GM23338 (cell line): ENCODE data around the gene DGCR6L.

Experiments used
- CREB1 ChIP-seq: fragments of 250-450 bp; sonication (Bioruptor Pico); IDR thresholded peaks from 2 replicates; pipeline ENCODE4 v1.5.0; 2020; ENCODE audit warnings: low read depth, mild to moderate bottlenecking, moderate library complexity
- ETS1 ChIP-seq: IDR thresholded peaks from 2 replicates; pipeline ENCODE4 v1.6.1; 2016; ENCODE audit warnings: antibody characterized with exemption
- EZH2 ChIP-seq: fragments of 200-600 bp; sonication (generic); IDR thresholded peaks from one replicate; pipeline ENCODE4 v1.8.0; 2017; ENCODE audit warnings: antibody characterized with exemption, mild to moderate bottlenecking, low read depth; ENCODE audit not compliant: unreplicated experiment
- EZH2phosphoT487 ChIP-seq: fragments of 200-600 bp; sonication (generic); IDR thresholded peaks from one replicate; pipeline ENCODE4 v1.8.1; 2018; ENCODE audit warnings: antibody characterized with exemption; ENCODE audit not compliant: unreplicated experiment
- JUNB ChIP-seq: IDR thresholded peaks from one replicate; pipeline ENCODE4 v1.6.1; 2016; ENCODE audit warnings: antibody characterized with exemption; ENCODE audit not compliant: unreplicated experiment
- NANOG ChIP-seq: IDR thresholded peaks from 2 replicates; pipeline ENCODE4 v1.6.1; 2016; ENCODE audit warnings: antibody characterized with exemption, borderline replicate concordance
- POLR2AphosphoS5 ChIP-seq: IDR thresholded peaks from 2 replicates; pipeline ENCODE4 v1.6.1; 2016; ENCODE audit warnings: antibody characterized with exemption, low read depth
- REST ChIP-seq: IDR thresholded peaks from one replicate; pipeline ENCODE4 v1.6.1; 2018; ENCODE audit warnings: antibody characterized with exemption; ENCODE audit not compliant: unreplicated experiment
- ZNF114 ChIP-seq: fragments of 250-450 bp; sonication (Bioruptor Pico); IDR thresholded peaks from 2 replicates; pipeline ENCODE4 v1.5.0; 2020; ENCODE audit warnings: mild to moderate bottlenecking, moderate library complexity
- ZNF331 ChIP-seq: fragments of 250-450 bp; sonication (Bioruptor Pico); IDR thresholded peaks from 2 replicates; pipeline ENCODE4 v1.5.0; 2020; ENCODE audit warnings: low read depth, mild to moderate bottlenecking, moderate library complexity
- TF ChIP-seq, protein P1 (sequence below), 2 experiments: fragments of 200-600 bp in 1 of 2; sonication (generic) in 1 of 2; conservative IDR thresholded peaks; 2 replicates each; pipeline versions ENCODE4 v1.5.1 to v1.6.1; 2016 to 2017; ENCODE audit warnings: antibody characterized with exemption in 2 of 2, low read depth in 2 of 2, mild to moderate bottlenecking in 2 of 2, moderate library complexity in 1 of 2

- TF ChIP-seq EZH2: no peak
- TF ChIP-seq CREB1: no peak
- TF ChIP-seq, protein P1, sequence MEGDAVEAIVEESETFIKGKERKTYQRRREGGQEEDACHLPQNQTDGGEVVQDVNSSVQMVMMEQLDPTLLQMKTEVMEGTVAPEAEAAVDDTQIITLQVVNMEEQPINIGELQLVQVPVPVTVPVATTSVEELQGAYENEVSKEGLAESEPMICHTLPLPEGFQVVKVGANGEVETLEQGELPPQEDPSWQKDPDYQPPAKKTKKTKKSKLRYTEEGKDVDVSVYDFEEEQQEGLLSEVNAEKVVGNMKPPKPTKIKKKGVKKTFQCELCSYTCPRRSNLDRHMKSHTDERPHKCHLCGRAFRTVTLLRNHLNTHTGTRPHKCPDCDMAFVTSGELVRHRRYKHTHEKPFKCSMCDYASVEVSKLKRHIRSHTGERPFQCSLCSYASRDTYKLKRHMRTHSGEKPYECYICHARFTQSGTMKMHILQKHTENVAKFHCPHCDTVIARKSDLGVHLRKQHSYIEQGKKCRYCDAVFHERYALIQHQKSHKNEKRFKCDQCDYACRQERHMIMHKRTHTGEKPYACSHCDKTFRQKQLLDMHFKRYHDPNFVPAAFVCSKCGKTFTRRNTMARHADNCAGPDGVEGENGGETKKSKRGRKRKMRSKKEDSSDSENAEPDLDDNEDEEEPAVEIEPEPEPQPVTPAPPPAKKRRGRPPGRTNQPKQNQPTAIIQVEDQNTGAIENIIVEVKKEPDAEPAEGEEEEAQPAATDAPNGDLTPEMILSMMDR (conservative IDR thresholded peaks at IDR 0.05; ENCODE audit: low read depth in 2 of 2): no peak
- TF ChIP-seq ETS1: no peak
- TF ChIP-seq EZH2phosphoT487: no peak
- TF ChIP-seq POLR2AphosphoS5: no peak
- TF ChIP-seq JUNB: no peak
- TF ChIP-seq REST: no peak
- no peak for TF ChIP-seq ZNF114
- TF ChIP-seq ZNF331 (CRISPR knock-in tag): no peak
- no peak for TF ChIP-seq NANOG
Measured at GRCh38 chr22:20282901-20283673, 36.8 kb downstream of the DGCR6L start.
